ENCODE measurements around the gene MEIS1.
"Not testable (repeated sequence)": the region's sequence is repeated elsewhere in the genome, so short reads cannot be mapped to it uniquely, and the experiment has no call there.

Gene MEIS1

GRCh38 chr2:66470199-66470598 lies 35.3 kb downstream of the MEIS1 start:
- DNase-seq = no peak

DNA sequence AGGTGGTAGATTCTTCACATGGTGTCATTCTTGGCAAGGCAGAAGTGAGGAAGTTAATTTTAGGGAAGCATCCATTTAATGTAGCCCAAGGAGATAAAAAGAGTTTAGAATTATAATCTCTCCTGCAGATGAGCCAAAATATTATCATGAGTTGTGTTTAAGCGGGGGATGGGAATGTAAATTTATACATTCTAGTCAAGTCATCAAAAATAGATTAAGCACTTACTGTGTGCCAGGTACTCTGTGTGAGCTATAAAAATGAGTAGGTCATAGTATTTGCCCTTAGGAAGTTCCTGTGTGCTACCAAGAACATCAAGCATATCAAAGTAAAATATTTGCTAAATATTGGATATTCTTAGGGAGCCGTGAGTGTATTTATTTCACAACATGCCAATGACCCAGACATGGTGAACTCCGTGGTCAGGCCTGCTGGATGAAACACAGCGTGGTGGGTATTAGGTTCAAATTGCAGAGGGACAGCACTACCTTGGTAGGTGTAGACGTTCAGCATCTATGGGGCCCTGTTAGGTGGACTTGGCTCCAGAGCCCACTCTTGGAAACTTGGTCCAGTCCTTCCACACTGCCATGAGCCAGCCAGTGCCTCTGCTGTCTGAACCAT lies 37.4 kb downstream of the MEIS1 start:
- DNase-seq = no peak

DNA sequence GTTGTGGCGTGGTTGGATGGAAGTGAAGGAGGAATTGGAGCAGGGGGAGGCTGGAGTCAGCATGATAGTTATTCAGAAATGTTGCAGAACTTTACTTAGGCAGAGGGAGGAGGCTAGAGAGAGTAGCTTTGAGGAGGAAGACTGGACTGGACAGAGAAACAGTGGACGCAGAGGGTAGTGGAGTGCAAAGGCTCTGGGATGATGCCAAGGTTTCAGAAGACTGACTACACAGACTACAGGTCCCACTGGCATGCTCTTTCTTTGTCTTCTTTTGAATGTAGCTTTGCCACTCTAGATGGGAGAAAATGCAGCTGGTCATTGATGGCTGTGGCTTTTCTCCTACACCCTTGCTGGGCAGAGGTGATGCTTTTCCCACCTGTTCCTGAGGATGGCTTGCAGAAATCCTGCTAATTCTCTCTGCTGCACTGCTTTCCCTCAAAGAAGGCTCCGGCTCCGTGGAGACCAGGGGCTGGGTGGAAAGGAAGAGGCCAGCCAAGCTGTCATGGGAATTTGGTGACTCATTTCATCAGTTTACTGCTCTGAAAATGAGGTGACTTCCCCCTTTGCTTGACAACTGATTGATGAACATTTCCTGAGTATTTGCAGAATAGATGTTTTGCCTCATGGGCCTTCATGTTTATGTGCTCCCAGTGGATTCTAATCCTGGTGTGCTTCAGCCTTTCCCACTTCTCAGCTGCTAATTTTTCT lies 42.4 kb downstream of the MEIS1 start:
- no peak for DNase-seq

DNA sequence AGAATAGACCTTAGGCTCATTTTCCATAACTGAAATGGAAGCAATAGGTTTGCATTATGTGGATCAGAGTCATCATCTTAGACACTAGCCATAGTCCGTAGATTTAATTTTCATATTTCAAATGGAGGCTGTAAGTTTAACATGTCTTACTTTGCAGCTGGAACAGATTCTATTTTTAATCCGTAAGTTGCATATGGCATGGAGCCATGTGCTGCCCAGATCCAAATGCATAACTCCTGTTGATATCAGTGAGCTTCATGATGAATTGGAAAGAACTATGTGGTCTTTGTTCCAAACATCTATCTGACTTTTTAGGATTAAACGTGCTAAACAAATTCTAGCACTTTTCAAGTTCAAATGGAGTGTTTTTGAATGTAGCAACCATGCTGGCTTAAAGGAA lies 43.4 kb downstream of the MEIS1 start:
- no peak for DNase-seq

DNA sequence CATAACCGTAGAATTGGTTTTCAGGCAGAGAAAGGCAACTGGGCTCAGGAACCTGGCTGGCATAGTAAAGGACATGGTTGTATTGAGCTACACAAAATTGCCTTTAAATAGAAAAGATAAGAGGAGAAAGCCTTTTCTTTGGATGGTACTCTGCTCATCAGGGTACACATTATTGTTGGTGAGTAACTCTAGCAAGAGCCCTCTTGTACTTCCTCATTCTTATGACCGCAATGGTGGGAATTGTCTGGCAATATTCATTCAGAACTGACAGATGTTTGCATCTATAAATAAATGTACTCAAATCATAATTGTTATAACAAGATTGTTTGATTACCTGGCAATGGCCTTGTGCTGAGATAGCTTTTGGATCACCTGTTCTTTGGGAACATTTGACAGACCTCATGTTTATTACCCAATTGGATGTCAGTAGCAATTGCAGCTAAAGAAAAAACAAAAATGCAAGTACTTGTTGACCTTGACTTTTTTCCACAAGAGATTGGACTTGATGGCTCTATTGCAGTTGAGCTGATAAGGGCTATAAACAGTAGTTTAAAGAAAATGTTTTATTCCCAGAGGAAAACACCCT lies 43.9 kb downstream of the MEIS1 start:
- DNase-seq = no peak

GRCh38 chr2:66481100-66481549 lies 46.2 kb downstream of the MEIS1 start:
- DNase-seq = no peak

GRCh38 chr2:66485252-66485651 lies 50.3 kb downstream of the MEIS1 start:
- DNase-seq = not testable (repeated sequence)

GRCh38 chr2:66488946-66489345 lies 54.0 kb downstream of the MEIS1 start:
- no peak for DNase-seq

GRCh38 chr2:66489436-66489835 lies 54.5 kb downstream of the MEIS1 start:
- no peak for DNase-seq

DNA sequence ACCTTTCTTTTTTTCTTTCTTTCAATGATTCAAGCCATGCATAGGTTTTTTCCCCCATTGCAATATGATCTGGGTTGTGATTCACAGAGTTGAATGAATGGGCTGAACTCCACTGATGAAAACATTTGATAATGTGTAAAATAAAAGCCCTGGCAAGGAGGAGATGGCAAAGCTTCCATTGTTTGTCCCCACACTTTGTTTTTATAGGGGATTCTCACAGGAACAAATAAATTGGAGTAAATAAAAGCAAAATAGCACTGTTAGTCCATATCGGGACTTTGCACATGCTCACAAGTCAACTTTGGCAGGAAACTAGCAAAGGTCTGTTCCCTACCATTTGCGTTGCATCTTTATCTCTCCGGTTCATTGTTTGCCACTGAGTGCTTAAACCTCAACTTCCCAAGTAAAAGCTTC lies 55.7 kb downstream of the MEIS1 start:
- DNase-seq = no peak

DNA sequence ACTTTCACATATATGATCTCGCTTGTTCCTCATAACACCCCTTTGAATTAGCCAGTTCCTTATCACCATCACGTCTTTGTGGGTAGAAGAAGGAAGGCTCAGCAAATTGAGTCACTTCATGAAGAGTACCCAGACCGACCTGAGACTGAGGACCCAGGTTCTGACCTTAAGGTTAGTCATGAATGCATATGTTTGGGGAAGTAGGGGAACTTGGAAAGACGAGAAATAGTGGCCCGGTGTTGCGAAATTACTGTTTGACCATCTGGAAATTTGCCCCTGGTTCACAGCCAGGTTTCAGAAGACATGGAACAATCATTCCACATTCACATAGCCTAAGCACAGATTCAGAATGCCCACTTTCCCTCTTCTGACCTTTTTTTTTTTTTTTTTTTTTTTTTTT lies 59.8 kb downstream of the MEIS1 start:
- DNase-seq = no peak

DNA sequence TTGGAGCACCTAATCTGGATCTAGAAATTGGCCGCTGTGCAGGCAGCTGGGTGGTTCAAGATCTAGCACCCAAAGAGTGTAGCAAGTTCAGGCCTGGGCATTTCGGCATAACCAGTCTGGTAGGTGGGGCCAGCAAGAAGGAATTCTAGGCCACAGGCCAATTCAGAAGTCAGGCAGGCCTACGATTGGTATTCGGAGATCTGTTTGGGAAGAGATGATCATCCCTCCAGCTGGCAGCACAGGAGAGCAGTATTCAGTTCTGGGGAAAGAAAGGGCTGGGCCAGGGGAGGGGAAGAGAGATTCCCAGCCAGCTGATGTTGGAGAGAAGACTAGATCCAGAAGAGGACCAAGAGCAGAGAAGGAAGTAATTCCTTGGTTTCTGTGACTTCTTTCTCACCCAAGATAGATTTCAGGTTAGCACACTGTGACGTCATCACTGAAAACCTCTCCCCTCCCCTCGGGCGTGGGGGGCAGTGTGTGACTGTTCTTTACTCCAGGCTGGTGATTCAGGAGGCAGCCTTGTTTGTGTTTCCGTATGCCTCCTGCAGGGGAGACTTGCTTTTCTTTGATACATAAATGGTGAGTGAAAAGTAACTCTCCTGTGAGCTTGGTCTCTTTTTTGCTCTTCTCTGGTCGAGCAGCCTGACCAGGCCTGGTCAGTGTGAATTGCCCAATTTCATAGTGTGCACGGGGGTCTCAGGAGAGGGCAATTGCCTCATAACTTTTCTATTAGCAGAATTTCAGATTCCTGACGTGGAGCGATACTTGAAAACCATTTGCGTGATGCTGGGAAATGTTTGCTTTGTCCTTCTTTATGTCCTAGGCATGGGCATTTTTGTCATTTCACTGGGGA lies 61.1 kb downstream of the MEIS1 start:
- DNase-seq = no peak

DNA sequence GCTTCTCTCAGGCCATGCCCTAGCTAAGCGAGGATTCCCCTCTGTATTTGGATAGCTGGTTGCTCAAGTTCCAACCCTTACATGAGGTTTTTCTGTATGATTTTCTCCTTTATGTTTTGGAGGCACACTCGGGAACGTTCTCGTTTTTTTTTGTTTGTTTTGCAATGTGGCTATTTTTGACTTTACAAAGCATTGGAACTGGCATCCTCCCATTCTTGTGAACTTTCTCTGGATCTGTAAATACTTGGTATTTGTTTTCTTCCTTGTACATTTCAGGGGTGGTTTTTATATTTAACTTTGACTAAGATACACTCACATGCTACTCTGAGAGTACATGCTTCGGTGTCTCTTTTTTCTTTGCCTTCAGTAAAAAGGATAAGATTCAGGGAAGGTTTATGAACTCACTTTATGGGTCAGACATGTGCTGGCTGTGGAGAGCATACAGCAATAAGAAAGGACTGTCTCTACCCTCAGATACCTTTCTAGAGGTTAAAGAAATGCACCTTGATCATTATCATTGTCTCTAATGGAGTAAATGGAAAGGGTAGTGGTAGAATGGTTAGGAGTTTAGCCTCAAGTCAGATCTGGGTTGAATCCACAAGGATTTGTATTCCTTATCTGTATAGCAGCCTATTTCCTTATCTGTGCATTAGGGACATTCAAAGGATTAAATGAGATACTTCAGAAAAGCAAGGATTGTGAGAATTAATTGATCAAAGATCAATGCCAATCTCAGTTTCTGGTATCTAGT lies 61.9 kb downstream of the MEIS1 start:
- no peak for DNase-seq

GRCh38 chr2:66497431-66498288 lies 62.7 kb downstream of the MEIS1 start:
- DNase-seq = no peak

DNA sequence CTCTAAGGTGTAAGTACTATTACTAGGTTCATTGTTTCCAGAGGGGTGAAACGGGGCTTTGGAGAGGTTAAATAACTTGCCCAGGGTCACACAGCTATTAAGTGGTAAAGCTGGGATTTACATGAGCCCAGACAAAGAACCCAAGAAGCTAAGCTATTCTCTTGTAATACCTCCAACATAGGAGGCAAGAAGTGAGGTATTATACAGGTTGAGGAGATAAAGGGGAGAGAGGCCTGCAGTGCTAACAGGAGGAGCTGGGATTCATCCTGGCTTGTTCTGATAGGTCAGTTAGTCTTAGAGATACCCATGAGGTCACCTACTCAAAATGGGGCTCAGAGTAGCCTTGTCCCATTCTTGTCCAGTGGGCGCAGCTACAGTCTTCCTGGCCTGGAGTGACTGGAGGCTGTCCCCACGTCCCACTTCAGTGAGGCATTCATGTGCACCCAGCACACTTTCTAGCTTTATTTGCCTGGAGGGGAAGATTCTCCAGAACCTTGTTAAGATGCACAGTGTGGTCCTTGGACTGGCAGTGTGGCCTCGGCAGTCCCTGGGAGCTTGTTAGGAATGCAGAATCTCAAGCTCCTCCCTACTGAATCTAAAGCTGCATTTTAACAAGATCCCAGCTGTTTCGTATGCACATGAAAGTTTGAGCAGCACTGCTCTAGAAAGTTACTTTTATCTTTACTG lies 63.5 kb downstream of the MEIS1 start:
- no peak for DNase-seq

DNA sequence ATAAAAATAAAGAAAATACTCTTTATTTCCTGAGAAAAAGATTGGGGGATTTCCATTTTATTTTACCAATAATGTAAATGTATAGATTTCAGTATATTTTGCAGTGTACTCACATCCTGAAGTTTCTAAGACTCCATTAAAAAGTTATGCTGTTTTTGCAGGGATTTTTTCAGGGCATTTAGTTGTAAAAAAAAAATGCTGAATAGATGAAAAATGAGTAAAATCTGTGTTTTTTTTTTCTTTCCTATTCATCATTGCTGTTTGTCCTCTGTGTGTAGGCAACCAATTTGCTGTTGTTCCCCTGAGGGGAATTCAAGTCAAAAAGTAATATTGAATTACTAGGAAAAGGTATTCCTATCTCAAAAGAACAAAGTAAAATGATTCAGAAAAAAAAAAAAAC lies 66.3 kb downstream of the MEIS1 start:
- no peak for DNase-seq

DNA sequence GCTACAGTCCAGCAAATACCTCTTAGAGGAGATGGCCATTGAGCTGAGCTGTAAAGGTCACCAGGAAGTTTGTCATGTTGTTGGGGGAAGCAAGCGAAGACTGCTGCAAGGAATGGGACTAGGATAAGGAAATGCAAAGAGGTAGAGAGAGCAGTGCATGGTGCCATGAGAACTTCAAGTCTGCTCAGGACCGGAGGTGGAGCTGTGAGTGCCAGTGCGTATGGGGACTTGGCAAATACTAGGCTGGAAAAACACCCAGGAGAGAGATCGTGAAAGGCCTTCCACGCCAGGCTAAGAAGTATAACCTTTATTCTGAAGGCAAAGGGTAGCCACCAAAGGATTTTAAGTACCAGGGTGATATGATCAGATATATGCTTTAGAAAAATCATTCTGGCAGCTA lies 71.3 kb downstream of the MEIS1 start:
- no peak for DNase-seq

GRCh38 chr2:66507673-66508201 lies 72.8 kb downstream of the MEIS1 start:
- no peak for DNase-seq

DNA sequence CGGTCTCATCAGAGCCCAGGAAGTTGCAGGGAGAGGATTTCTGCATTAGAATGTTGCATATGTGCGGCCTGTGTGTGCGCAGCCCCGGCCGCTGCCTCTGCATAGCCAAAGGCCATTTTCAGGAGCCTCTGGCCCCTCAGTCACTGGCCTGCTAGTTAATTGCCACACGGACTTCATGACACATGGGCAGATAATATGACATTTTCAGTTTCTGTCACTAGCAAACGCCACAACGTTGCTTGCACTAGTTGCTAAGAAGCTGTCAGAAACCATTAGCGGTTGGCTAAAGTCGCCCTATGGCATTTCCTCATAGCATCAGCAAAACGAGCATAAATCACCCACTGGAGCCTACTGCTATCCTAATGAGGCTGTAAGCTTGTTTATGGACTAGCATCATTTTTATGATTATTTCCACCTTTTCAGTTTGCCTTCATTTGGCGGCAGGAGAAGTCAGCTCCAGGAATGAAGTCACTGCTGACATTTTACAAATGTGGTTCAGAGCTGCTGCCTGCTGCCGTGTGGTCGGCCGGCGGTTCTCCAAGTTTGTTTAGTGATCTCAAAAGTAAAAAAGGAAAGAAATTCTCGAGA lies 73.7 kb downstream of the MEIS1 start:
- no peak for DNase-seq

- DNase-seq = no peak
Measured at GRCh38 chr2:66509326-66509811, 74.4 kb downstream of the MEIS1 start.

Measured in activated CD4-positive, alpha-beta T cell treated with anti-CD3 and anti-CD28 coated beads for 48 hours (primary cell).